Non-pigmented ciliary epithelial cell (primary cell): ENCODE results near the gene KCTD21.
"Not testable (repeated sequence)": the region's sequence is repeated elsewhere in the genome, so short reads cannot be mapped to it uniquely, and the experiment has no call there.

Experiments used
- DNase-seq: peaks from one replicate; pipeline ENCODE4 v3.0.0-alpha.2; 2010; ENCODE audit warnings: low read depth

Gene KCTD21

DNA sequence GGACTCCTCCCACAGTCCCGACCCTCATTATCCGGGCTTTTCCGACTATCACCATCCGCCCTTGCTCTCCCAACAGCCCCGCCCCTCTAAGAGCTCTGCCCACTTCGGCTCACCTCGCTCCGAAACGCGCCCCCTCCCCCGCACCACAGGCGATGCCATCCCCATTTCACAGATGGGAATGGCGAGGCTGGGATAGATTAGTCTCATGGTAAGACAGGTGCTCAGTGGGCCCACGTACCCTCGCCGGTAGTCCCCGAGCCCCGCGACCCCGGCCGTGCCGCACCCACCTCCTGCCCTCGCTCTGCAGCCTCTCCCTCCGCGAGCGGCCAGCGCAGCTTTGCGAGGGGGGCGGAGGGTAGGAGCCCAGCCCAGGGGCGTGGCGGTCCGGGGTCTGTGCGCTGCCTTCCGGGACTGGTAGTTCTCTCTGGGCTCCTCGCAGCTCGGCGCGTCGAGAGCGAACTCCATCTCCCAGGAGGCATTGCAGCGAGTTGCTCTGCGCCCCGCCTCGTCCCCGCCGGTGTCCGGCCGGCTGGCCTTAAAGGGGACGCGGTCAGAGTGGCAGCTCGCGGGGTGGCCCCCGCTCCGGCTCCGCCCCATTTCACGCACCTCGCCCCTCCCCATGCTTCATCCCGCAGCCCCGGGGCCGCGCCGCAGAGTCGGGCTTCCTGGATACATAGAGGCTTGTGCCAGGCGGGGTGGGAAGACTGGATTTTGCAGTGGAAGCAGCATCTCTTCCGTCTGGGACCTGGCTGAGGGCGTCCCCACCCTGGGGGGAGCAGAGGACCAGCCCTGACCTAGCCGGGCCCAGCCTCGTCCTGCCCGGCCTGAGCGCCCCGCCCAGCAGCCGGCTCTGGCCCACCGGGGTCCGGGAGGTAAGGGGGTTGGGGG lies at the start of gene KCTD21, which contains the start of gene USP35:
Gene KCTD21, minus strand, starts transcription at position 341 of the 888 bp plus-strand sequence. CDS start 14,072 bp downstream, outside the sequence.
Gene USP35, plus strand, starts transcription at position 634 of the 888 bp plus-strand sequence. CDS start 7,327 bp downstream, outside the sequence.
- peak; percentile 82 for DNase-seq

GRCh38 chr11:78237293-78238046 lies 49.0 kb upstream of the KCTD21 start:
- DNase-seq: no peak

DNA sequence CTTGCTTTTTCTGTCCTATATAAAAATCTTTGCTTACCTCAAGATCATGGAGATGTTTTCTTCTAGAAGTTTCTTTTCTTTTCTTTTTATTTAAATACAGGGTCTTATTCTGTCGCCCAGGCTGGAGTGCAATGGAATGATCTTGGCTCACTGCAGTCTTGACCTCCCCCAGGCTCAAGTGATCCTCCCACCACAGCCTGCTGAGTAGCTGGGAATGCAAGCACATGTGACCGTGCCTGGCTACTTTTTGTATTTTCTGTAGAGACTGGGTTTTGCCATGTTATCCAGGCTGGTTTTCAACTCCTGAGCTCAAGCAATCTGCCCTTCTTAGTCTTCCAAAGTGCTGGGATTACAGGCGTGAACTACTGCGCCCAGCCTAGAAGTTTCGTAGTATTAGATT lies 45.6 kb upstream of the KCTD21 start:
- no peak for DNase-seq

DNA sequence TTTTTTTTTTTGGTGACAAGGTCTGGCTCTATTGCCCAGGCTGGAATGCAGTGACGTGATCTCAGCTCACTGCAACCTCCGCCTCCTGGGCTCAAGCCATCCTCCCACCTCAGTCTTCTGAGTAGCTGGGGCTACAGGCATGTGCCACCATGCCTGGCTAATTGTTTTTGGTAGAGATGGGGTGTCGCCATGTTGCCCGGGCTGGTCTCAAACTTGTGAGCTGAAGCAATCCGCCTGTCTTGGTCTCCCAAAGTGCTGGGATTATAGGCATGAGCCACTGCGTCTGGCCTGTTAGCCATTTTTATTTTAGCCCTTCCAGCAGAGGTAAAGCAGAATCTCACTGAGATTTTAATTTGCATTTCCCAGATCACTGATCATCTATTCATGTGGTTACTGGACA lies 44.6 kb upstream of the KCTD21 start:
- not testable (repeated sequence) for DNase-seq

DNA sequence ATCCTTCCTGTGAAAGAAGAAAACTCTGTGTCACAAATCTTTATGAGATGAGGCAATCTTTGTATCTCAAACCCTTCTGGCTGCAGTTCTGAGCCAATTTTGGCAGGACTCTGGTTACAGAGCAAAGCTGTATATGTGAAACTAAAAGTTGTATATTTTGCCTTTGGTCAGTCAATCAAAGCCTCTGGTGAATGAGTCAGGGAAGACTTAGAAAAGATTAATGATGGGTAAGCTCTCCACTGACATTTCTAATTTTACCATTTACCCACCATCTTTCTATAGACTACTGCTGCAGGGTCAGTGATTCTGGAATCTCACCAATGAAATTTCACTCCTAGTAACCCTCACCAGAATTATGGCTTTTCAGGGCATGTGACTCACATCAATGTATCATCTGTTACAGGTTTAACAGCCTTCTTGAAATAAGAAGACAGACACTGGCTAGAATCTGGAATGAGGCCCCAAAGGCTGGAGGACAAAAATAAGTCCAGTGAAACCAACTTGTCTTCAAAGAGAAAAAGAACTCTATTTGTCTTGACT lies 43.6 kb upstream of the KCTD21 start:
- DNase-seq: no peak

DNA sequence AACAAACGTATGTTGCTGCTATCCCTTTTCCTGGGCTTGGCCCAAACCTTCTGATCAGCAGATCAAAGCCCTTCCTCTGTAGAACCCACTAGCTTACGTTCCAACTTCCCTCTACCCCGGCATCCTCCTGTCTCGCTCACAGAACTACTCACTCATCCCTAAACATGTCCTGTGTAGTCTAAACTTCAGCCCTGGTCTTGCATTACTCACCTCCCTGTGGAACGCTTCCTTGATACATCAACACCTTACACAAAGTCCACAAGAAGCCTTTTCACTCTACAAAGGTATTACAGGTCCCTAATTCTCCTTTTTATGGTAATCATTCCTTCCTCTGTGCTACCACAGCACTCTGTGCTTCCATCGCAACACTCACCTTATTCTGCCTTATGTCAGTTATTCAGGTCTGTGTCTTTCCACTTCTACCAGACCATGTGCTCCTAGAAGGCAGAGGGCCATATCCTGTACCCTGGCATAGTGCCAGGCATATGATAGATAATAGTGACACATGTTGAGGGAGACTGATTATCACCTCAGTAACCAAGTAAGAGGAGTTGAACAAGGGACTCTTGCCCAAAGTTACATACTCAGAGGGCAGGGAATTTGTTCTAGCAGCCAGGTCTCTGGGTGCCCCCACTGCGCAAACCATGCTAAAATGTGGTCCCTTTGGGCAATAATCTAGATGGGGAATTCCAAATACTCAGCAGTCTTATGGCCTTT lies 41.9 kb upstream of the KCTD21 start:
- no peak for DNase-seq

DNA sequence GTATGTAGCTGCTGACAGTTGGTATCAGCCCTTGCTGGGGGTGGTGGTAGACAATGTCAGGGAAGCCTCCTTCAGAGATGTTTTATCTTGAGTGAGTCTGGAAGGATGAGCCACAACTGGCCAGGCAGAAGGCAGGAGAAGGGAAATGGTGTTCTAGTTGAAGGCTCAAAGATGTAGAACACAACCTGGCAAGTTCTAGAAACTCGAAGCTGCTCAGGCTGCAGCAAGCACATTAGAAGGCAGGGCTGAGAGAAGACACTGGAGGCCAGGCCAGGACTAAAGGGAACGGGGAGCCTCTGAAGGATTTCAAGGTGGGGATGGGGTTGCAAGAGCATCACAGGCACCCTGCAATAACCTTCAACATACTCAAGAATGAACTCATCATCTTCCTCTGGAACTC lies 40.7 kb upstream of the KCTD21 start:
- no peak for DNase-seq

DNA sequence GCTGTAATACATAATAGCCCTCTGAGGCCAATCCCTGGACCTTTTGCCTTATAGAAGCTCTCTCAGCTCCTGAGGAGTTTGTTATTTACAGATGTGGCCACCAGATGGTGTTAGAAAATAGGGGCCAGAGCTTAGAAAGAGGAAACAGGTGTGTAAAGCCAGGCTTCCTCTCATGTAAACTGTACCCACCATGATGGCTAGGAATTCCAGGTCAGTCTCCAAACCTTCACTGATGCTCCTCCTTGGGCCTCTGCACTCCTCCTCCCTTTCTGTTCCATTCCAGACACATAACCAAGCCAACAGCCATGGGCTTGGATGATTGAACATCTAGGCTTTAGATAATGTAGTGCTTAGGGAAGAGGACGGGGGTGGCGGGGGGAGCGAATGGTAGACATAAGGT lies 40.0 kb upstream of the KCTD21 start:
- DNase-seq: no peak

DNA sequence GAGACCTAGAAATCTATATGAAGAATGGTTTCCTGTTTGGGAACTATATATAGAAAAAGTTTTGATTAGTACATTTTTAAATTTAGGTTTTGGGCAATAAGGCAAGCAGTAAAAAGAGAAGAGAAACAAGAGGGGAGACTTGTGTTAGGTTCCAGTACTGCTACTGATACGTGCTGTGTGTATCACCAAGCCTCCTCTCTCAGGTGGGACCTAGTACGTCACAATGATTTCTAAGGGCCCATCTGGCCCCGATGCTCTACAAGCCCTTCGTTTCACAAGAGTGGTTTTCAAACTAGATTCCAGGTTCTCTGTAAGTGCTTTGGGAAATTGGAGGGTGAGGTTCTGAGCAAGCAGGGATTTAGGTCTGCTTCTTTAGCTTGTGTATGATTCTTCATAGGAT lies 39.5 kb upstream of the KCTD21 start:
- DNase-seq: no peak

DNA sequence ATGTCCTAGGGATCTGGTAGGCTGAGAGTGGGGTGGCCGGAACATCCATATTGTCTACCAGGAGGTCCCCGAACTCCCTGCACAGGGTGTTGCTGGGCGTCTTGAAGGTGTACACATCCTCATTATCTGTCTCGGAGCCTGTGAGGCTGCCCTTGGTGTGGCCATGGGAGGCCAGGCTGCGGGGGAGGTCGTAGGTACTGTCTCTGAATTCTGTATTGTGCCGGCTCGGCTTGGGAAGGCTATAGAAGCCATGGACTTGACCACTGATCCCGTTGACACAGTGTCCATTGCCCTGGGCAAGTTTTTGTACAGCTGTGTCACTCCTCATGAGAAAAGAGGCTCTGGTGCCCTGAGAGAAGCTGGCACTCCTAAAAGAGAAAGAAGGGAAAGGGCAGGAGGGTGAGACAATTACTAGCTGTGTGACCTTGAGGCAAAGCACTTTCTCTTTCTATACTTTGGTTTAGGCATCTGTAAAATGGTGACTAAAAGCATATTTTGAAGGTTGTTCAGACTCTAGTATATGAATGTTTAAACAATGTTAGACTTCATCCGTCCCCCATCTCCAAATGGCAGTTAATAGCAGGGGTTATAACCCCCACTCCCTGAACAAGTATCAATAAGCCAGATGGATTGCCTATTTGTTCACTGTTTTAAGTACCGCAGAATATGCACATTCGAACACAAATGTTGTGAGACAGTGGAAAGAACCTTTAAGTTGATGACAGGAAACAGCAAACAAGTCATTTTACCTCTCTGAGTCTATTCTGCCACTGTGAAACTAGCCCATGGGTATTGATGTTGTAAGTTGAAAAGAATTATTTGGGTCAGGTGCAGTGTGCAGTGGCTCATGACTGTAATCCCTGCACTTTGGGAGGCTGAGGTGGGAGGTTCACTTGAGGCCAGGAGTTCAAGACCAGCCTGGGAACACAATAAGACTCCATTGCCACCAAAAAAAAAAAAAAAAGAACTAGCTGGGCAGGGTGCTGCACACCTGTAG lies 38.6 kb upstream of the KCTD21 start:
- no peak for DNase-seq

DNA sequence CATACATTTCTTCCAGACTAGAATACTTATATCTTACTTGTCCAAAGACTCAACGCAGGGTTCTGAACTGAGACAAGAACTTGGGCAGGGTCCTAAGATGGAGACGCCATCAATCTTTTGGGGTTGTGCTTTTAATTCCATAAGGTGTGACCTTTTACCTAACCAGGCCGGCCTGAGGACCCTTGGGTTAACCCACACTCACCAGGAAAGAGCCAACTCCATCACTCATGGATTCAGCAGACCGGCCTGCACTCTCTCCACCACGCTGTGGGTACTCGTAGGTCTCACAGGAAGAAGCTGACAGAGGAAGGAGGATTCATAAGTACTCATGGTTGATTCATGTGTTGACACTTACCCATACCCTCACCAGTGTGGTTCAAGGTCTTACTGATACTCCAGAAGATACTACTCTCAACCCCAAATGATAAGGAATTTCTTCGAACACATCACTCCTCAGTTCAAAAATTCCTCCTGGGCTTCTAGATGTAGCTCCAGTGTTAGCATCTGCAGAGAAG lies 36.5 kb upstream of the KCTD21 start:
- DNase-seq: no peak

DNA sequence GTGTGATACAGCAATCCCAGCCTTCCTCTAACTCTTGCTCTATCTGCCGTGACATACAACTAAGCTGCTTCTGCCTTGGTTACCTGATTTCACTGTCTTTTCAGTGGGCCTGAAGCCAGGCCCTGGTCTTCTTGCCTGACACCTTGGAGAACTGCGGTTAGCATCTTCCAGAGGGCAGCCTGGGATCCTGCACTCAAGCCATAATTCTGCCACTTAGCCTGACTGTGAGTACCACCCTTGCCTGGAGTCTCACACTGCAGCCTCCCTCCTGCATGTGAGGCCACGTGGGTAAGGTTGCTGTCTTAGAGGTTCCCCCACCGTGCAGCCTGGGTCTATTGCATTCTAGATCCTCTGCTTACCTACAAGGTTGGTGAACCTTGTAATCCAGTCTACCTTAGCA lies 36.1 kb upstream of the KCTD21 start:
- no peak for DNase-seq

DNA sequence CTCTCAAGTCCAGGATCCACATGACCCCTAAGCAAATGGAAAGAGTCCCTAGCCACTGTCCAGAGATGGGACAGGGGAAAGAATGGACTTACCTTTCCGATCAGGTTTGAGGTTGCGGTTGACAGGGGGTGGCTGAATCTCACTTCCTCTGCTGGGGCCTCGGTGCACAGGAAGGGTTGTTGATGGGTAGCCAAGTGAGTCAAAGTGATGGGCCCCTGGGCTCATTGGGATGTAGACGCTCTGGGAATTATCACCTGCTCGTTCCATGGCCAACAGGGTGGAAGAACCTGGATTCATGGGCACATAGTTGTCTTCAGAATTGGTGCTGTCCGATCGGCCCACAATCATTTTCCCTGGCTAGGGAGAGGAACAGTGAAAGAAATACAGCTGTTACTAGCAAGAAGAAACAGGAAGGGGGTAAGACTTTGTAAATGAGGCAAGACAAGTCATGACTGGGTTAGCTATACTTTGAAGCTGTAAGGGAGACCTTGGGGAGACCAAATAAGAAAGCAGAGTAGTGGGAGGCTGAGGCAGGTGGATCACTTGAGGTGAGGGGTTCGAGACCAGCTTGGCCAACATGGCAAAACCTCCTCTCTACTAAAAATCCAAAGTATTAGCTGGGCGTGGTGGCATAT lies 35.0 kb upstream of the KCTD21 start:
- DNase-seq: no peak

- not testable (repeated sequence) for DNase-seq
These were observed 34.3 kb upstream of the KCTD21 start for GRCh38 chr11:78222726-78223125.

DNA sequence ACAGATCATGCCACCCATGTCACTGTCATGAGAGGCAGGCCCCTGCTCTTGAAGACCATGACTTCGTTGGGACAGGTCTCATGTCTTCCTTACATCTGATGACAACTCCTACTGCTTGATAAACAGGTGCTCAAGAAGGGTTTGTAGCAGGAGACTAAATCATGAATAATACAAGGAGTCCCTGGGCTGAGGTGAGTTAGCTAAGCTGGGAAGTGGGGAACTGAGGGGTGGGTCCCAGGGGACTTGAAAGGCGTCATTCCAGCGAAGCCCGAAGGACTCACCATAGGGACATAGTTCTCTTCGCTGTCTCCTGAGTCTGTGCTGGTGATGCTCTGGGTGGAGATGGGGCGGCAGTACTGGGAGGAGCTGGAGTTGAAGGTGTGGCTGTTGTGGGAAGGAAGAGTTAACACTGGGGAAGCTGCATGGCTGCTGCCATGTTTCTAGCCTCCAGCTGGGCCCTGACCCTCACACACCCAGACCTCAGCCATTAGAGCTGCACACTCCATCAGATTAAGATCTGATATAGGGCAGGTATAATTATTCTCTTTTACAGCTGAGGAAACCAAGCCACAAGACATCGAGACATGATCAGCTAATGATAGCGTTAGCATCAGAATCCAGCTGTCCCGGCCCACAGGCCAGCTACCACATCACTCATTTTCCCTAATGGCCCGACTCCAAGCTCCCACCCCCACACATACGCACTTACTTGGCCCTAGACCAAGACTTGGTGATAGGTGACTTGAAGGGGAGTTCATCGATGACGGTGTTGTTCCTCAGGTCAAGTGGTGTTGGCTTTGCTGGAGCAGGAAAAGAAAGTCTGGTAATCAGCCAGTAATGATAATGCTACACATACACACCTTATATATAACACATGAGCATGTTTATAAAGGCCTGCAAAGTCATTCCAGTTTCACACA lies 33.2 kb upstream of the KCTD21 start:
- DNase-seq: no peak

DNA sequence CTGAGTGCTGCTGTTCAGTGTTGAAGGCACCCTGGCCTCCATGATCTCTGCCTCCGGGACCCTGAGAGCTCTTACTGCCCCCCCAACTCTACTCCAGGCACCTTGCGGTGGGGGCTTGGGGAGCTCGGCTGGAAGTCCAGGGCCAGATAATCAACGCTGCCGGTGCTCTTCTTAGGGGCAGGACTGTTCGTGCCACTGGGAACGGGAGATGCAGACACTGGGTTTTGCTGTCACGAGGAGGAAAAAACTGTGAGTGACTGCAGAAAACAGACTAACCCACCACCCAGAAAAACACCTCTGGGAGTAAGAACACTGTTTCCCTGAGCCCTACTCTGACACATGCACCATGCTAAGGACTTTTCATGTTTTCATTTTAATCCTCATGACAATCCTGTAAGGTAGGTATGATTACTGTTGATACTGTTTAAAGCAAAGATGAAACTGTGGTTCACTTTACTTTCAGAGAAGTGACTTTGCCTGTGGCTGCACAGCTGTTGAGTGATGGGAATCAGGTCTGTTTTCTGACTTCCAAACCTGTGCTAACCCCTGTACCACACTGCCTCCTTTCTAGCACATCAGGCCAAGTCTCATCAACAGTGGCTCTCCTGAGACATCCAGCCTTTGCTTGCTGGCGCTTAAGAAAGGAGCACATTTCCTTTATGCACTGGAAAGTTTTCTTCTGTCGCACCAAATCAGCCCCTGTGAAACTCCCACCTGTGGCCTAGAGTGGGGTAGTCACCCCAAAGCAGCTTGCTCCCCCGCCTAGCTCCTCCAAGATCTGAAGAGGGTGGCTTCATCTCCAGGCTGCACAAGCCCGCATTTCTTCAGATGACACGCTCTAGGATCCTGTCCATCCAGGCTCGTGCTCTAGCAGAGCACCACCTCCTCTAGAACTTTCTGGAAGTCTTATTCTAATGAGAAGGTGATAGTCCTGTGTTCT lies 32.1 kb upstream of the KCTD21 start:
- DNase-seq: no peak

DNA sequence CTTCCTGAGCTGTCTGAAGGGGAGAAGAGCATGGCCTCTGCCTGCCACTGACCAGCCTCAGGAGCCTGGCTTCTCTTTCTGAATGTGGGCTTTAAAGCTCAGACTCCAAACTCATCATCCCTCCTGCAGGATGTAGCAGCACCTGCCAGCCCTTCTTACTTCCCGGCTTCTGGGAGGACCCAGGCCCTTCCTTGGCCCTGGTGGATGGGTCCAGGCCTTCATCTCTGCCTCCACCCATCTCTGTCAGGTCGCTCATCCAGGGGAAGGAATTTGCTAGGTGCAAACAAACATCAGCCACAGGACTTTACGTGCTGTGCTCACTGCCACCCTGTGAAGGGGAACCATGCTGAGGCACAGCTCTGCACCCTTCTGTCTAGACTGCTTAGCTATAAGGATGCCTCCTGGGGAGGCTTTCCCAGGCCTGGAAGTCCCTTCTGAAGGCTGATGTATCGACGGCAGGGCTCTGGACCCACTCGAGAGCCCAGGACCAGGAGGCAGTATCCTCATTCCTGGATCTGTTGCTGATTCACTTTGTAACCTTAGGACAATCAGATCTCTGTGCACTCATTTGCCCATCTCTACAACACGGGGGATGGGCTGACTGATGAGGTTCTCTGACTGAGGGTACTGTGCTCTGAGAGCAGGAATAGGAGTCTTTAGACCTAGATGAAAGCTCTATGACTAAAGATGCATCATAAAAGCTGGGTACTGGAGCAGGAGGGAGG lies 31.2 kb upstream of the KCTD21 start:
- no peak for DNase-seq
